Loucy (cell line): ENCODE data around the gene SLC25A26.

Experiments used
- EZH2phosphoT487 ChIP-seq: fragments of 200-600 bp; IDR thresholded peaks from 2 replicates; pipeline ENCODE4 v1.6.1; 2018; ENCODE audit warnings: antibody characterized with exemption, mild to moderate bottlenecking, moderate library complexity, borderline replicate concordance
- TF ChIP-seq, protein P1 (sequence below): fragments of 200-600 bp; sonication (generic); conservative IDR thresholded peaks from 2 replicates; pipeline ENCODE4 v1.5.1; 2014; ENCODE audit warnings: mild to moderate bottlenecking, antibody characterized with exemption, low read length

DNA sequence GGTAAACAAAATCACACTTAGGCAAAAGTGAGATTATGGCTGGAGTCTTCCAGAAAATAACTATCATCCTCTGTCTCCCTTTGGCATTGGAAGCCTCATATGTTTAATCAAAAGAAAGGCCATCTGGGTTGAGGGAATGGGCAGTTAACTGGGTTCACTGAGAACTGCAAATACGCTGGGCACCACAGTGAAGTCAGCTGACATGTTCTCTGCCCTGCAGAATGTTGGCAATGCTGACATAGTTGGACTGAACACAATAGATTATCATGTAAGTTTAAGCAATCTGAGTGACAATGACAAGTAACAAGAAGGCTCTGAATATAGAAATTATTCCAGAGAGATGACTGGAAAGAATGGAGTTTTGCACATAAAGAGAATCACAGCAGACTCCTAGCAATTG is 43.8 kb upstream of the SLC25A26 start:
- TF ChIP-seq, protein P1, sequence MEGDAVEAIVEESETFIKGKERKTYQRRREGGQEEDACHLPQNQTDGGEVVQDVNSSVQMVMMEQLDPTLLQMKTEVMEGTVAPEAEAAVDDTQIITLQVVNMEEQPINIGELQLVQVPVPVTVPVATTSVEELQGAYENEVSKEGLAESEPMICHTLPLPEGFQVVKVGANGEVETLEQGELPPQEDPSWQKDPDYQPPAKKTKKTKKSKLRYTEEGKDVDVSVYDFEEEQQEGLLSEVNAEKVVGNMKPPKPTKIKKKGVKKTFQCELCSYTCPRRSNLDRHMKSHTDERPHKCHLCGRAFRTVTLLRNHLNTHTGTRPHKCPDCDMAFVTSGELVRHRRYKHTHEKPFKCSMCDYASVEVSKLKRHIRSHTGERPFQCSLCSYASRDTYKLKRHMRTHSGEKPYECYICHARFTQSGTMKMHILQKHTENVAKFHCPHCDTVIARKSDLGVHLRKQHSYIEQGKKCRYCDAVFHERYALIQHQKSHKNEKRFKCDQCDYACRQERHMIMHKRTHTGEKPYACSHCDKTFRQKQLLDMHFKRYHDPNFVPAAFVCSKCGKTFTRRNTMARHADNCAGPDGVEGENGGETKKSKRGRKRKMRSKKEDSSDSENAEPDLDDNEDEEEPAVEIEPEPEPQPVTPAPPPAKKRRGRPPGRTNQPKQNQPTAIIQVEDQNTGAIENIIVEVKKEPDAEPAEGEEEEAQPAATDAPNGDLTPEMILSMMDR = no peak
- TF ChIP-seq EZH2phosphoT487 = no peak
